Small intestine (tissue), 7 donors: ENCODE results near the gene C11orf21. TPM values are rescaled to one million over a fixed set of nuclear protein-coding genes. Genes with fewer than 3 reads are reported as not detected.
"Not testable (repeated sequence)": the region's sequence is repeated elsewhere in the genome, so short reads cannot be mapped to it uniquely, and the experiment has no call there.

ENCODE experiments used
- DNase-seq, 2 donors: peaks; one replicate each; pipeline versions ENCODE4 v3.0.0 to v3.0.0-alpha.2; 2013
- FAIRE-seq: peaks from 2 replicates; lab custom pipeline; 2012; peaks lifted over from hg19 to GRCh38; lab: Jason Lieb, UNC
- H3K27ac ChIP-seq, 3 donors: one replicate each; pipeline ENCODE4 v1.5.1; 2013; ENCODE audit warnings: low read length in 2 of 3, mild to moderate bottlenecking in 2 of 3, control low read depth in 1 of 3, inconsistent platforms in 1 of 3, low read depth in 1 of 3, moderate library complexity in 1 of 3
- H3K27me3 ChIP-seq, 3 donors: one replicate each; pipeline ENCODE4 v1.6.1; 2013; ENCODE audit warnings: low read length in 3 of 3, inconsistent platforms in 1 of 3; ENCODE audit not compliant: control insufficient read depth in 3 of 3, insufficient read depth in 3 of 3
- H3K36me3 ChIP-seq, 3 donors: one replicate each; pipeline ENCODE4 v1.6.1; 2013; ENCODE audit warnings: low read length in 3 of 3, inconsistent platforms in 1 of 3, low read depth in 1 of 3, mild to moderate bottlenecking in 1 of 3, moderate library complexity in 1 of 3; ENCODE audit not compliant: control insufficient read depth in 3 of 3, insufficient read depth in 2 of 3
- H3K4me1 ChIP-seq, 3 donors: one replicate each; pipeline ENCODE4 v1.6.1; 2013; ENCODE audit warnings: low read length in 2 of 3, inconsistent platforms in 1 of 3, low read depth in 1 of 3, mild to moderate bottlenecking in 1 of 3, moderate library complexity in 1 of 3; ENCODE audit not compliant: control insufficient read depth in 3 of 3, insufficient read depth in 2 of 3
- H3K4me3 ChIP-seq, 3 donors: one replicate each; pipeline ENCODE4 v1.5.1; 2013; ENCODE audit warnings: low read length in 3 of 3, control low read depth in 1 of 3, inconsistent platforms in 1 of 3, low read depth in 1 of 3, mild to moderate bottlenecking in 1 of 3, moderate library complexity in 1 of 3
- H3K9me3 ChIP-seq, 2 donors: one replicate each; pipeline ENCODE4 v1.6.1; 2013; ENCODE audit warnings: low read depth in 1 of 2, low read length in 1 of 2; ENCODE audit not compliant: control insufficient read depth in 2 of 2, insufficient read depth in 1 of 2
- whole genome bisulfite sequencing, 3 donors: extraction: QIAGEN DNeasy Blood & Tissue Kit; methylation state at CpG; one replicate each; pipeline ENCODE4 v1.1.7; 2013; 5-methylcytosine and 5-hydroxymethylcytosine counted together
- polyA plus RNA-seq, 4 donors: library from polyadenylated mRNA; stranded (reverse) in 3 of 4; unstranded in 1 of 4; fragments of 200-250 nt in 3 of 4; fragments of 120-200 nt in 1 of 4; gene quantifications; one replicate each; pipeline versions ENCODE4 v1.2.1 to v1.2.3, GENCODE V29; 2013
- donor health status: healthy with polysubstance abuse.
- donor health status: control.
- donor health status: control.
- donor health status: Bipolar disorder and iron deficiency.
- donor health status: healthy.

C11orf21 gene
- polyA plus RNA-seq, 4 donors, result 0.22 to 12.2 (median 0.58) TPM; not detected in 1

- Histone ChIP-seq H3K27me3 (peaks cover 0 to 6% (median 0%) of the 10 kb centered on the region in 3 donors), H3K4me3 (no peak overlapping the region), H3K9me3 (no peaks in the 10 kb centered on the region), H3K36me3 (peaks cover 0 to 3% (median 0%) of the 10 kb centered on the region in 3 donors), H3K27ac (no peak overlapping the region), H3K4me1 (no peaks in the 10 kb centered on the region)
- FAIRE-seq, result no peak
- no peak for DNase-seq
- 85 to 92% (median 89%) methylated on average over 20 of the region's 20 CpGs for WGBS, 3 donors
Measured at GRCh38 chr11:2293531-2293971, 8.2 kb downstream of the C11orf21 start.

GRCh38 chr11:2290351-2290841 is 11.3 kb downstream of the C11orf21 start:
- no peak for FAIRE-seq
- no peak overlapping the region for H3K4me3 ChIP-seq
- peaks cover 0 to 8% (median 0%) of the 10 kb centered on the region in 3 donors for H3K27me3 ChIP-seq
- H3K4me1 ChIP-seq, result peaks cover 0 to 4% (median 0%) of the 10 kb centered on the region in 3 donors
- H3K27ac ChIP-seq, result no peak overlapping the region
- 44 to 59% (median 48%) methylated on average over 10 of the region's 10 CpGs for WGBS, 3 donors
- H3K36me3 ChIP-seq, result no peaks in the 10 kb centered on the region
- no peak for DNase-seq
- H3K9me3 ChIP-seq, result no peaks in the 10 kb centered on the region

- no peak for FAIRE-seq
- DNase-seq, result no peak
Measured at GRCh38 chr11:2289859-2290258, 11.9 kb downstream of the C11orf21 start.

GRCh38 chr11:2289350-2289749 is 12.4 kb downstream of the C11orf21 start:
- H3K36me3 ChIP-seq, result no peaks in the 10 kb centered on the region
- H3K27ac ChIP-seq, result no peak overlapping the region
- no peak overlapping the region for H3K4me3 ChIP-seq
- peaks cover 0 to 4% (median 0%) of the 10 kb centered on the region in 3 donors for H3K4me1 ChIP-seq
- H3K27me3 ChIP-seq, result peaks cover 0 to 8% (median 0%) of the 10 kb centered on the region in 3 donors
- no peaks in the 10 kb centered on the region for H3K9me3 ChIP-seq
- WGBS, 3 donors, result 52 to 73% (median 59%) methylated on average over 6 of the region's 6 CpGs
- FAIRE-seq (no peak), DNase-seq (no peak)

More at GRCh38 chr11:2289859-2290258, 11.9 kb downstream of the C11orf21 start:
- H3K4me1 ChIP-seq, result peaks cover 0 to 4% (median 0%) of the 10 kb centered on the region in 3 donors
- no peak overlapping the region for H3K27ac ChIP-seq
- WGBS, 3 donors, result 70 to 80% (median 77%) methylated on average over 10 of the region's 10 CpGs
- no peaks in the 10 kb centered on the region for H3K9me3 ChIP-seq
- peaks cover 0 to 8% (median 0%) of the 10 kb centered on the region in 3 donors for H3K27me3 ChIP-seq
- H3K36me3 ChIP-seq, result no peaks in the 10 kb centered on the region
- no peak overlapping the region for H3K4me3 ChIP-seq

- peak overlapping the region in 2 of 3 donors; percentile 53 for H3K27ac ChIP-seq
- no peak for DNase-seq
Measured at GRCh38 chr11:2287091-2287490, 14.6 kb downstream of the C11orf21 start.

GRCh38 chr11:2286350-2286749 is 15.4 kb downstream of the C11orf21 start:
- WGBS, 3 donors, result 82 to 89% (median 84%) methylated on average over 11 to 13 of the region's 13 CpGs
- H3K9me3 ChIP-seq, DNase-seq, FAIRE-seq, H3K27ac ChIP-seq, H3K4me1 ChIP-seq, H3K4me3 ChIP-seq, H3K36me3 ChIP-seq, H3K27me3 ChIP-seq: not testable (repeated sequence)

More at GRCh38 chr11:2287091-2287490, 14.6 kb downstream of the C11orf21 start:
- Histone ChIP-seq H3K27me3 (peaks cover 0 to 8% (median 0%) of the 10 kb centered on the region in 3 donors), H3K4me1 (peaks cover 0 to 4% (median 0%) of the 10 kb centered on the region in 3 donors), H3K36me3 (no peaks in the 10 kb centered on the region), H3K9me3 (no peaks in the 10 kb centered on the region), H3K4me3 (no peak overlapping the region)
- WGBS, 3 donors, result 54 to 79% (median 74%) methylated on average over 16 of the region's 16 CpGs
- FAIRE-seq, result no peak

- Histone ChIP-seq H3K27me3 (peaks cover 0 to 2% (median 0%) of the 10 kb centered on the region in 3 donors), H3K4me1 (no peaks in the 10 kb centered on the region), H3K4me3 (no peak overlapping the region), H3K9me3 (no peaks in the 10 kb centered on the region), H3K36me3 (no peaks in the 10 kb centered on the region), H3K27ac (no peak overlapping the region)
- DNase-seq (no peak), FAIRE-seq (no peak)
- 69 to 75% (median 71%) methylated on average over 2 of the region's 2 CpGs for WGBS, 3 donors
Measured at GRCh38 chr11:2280208-2280607, 21.5 kb downstream of the C11orf21 start.

- no peak overlapping the region for H3K27ac ChIP-seq
- no peaks in the 10 kb centered on the region for H3K36me3 ChIP-seq
- H3K27me3 ChIP-seq, result peaks cover 0 to 2% (median 0%) of the 10 kb centered on the region in 3 donors
- peaks cover 0 to 3% of the 10 kb centered on the region in 2 donors for H3K9me3 ChIP-seq
- DNase-seq (no peak), FAIRE-seq (no peak)
- 81 to 85% (median 85%) methylated on average over 6 of the region's 6 CpGs for WGBS, 3 donors
- H3K4me1 ChIP-seq, result no peaks in the 10 kb centered on the region
- H3K4me3 ChIP-seq, result no peak overlapping the region
Measured at GRCh38 chr11:2277933-2278523, 23.7 kb downstream of the C11orf21 start.
